ENCODE results near the gene UBA3. TPM values are rescaled to one million over a fixed set of nuclear protein-coding genes. Genes with fewer than 3 reads are reported as not detected.

UBA3 gene
- total RNA-seq, 2 experiments from 2014 or later: 79.0 to 84.1 TPM

- POLR2A ChIA-PET: interaction anchor here (0.6 to 1.0 kb wide), 2 partner anchors 19 to 35 kb away, joined by 3 read pairs; partner anchors contain the start of gene TMF1
- CTCF ChIA-PET: interaction anchor here (0.7 kb wide), 1 partner anchor 46 kb away, joined by 3 read pairs; no protein-coding TSS in a partner anchor
Measured at GRCh38 chr3:69032737-69033136, 47.4 kb downstream of the UBA3 start.

GRCh38 chr3:69032142-69032541, 48.0 kb downstream of the UBA3 start:
- no peak for DNase-seq
- ChIA-PET CTCF (interaction anchor here (0.6 to 1.2 kb wide), 3 partner anchors 12 to 45 kb away, joined by 3 to 4 read pairs (median 3); no protein-coding TSS in a partner anchor), POLR2A (interaction anchor here (0.5 to 1.4 kb wide), 3 partner anchors 20 to 56 kb away, joined by 3 to 5 read pairs (median 3); partner anchors contain the start of gene TMF1)
- peaks cover 19% of the 10 kb centered on the region for H3K4me1 Mint-ChIP-seq (ENCODE audit: low read depth)
- H3K9me3 Mint-ChIP-seq: no peaks in the 10 kb centered on the region
- intact Hi-C loops (cut with micrococcal nuclease): loop anchor here (2.0 kb wide), 3 partner anchors 17 to 61 kb away; partner anchors contain the start of gene TMF1
- H3K36me3 Mint-ChIP-seq: peaks cover 55% of the 10 kb centered on the region
- H3K4me3 Mint-ChIP-seq: no peak overlapping the region
- no peaks in the 10 kb centered on the region for H3K27me3 Mint-ChIP-seq
- peak overlapping the region; percentile 18 for H3K27ac Mint-ChIP-seq

More at GRCh38 chr3:69032737-69033136, 47.4 kb downstream of the UBA3 start:
- Mint-ChIP-seq H3K4me3 (no peak overlapping the region), H3K27ac (no peak overlapping the region), H3K36me3 (peaks cover 52% of the 10 kb centered on the region), H3K4me1 (ENCODE audit: low read depth) (peaks cover 19% of the 10 kb centered on the region), H3K9me3 (no peaks in the 10 kb centered on the region), H3K27me3 (no peaks in the 10 kb centered on the region)
- intact Hi-C loops (cut with micrococcal nuclease): loop anchor here (2.0 kb wide), 3 partner anchors 18 to 60 kb away; partner anchors contain the start of gene TMF1
- DNase-seq: no peak

GRCh38 chr3:69031635-69032034, 48.5 kb downstream of the UBA3 start:
- intact Hi-C loops (cut with micrococcal nuclease): loop anchor here (2.0 kb wide), 3 partner anchors 17 to 61 kb away; partner anchors contain the start of gene TMF1
- Mint-ChIP-seq H3K36me3 (peaks cover 54% of the 10 kb centered on the region), H3K4me3 (no peak overlapping the region), H3K4me1 (ENCODE audit: low read depth) (peaks cover 19% of the 10 kb centered on the region), H3K9me3 (no peaks in the 10 kb centered on the region), H3K27me3 (no peaks in the 10 kb centered on the region), H3K27ac (no peak overlapping the region)
- ChIA-PET CTCF (interaction anchor here (0.6 to 1.2 kb wide), 3 partner anchors 11 to 18 kb away, joined by 3 to 4 read pairs (median 3); partner anchors contain the start of gene EOGT), POLR2A (interaction anchor here (1.0 to 1.4 kb wide), 2 partner anchors 20 to 33 kb away, joined by 3 read pairs; partner anchors contain the start of gene TMF1)
- DNase-seq: no peak

GRCh38 chr3:69020857-69021256, 59.3 kb downstream of the UBA3 start:
- H3K27ac Mint-ChIP-seq: no peak overlapping the region
- ChIA-PET CTCF (interaction anchor here (1.5 kb wide), 1 partner anchor 11 kb away, joined by 4 read pairs; no protein-coding TSS in a partner anchor), POLR2A (no interaction called here)
- intact Hi-C loops (cut with micrococcal nuclease): no loop called here
- no peak overlapping the region for H3K4me3 Mint-ChIP-seq
- no peaks in the 10 kb centered on the region for H3K9me3 Mint-ChIP-seq
- H3K4me1 Mint-ChIP-seq (ENCODE audit: low read depth): peaks cover 3% of the 10 kb centered on the region
- H3K27me3 Mint-ChIP-seq: no peaks in the 10 kb centered on the region
- no peak for DNase-seq
- peaks cover 22% of the 10 kb centered on the region for H3K36me3 Mint-ChIP-seq

GRCh38 chr3:69020424-69020823, 59.7 kb downstream of the UBA3 start:
- intact Hi-C loops (cut with micrococcal nuclease): no loop called here
- no peak for DNase-seq
- Mint-ChIP-seq H3K27ac (no peak overlapping the region), H3K27me3 (no peaks in the 10 kb centered on the region), H3K4me1 (ENCODE audit: low read depth) (peaks cover 3% of the 10 kb centered on the region), H3K9me3 (no peaks in the 10 kb centered on the region), H3K36me3 (peaks cover 17% of the 10 kb centered on the region), H3K4me3 (no peak overlapping the region)
- ChIA-PET POLR2A (no interaction called here), CTCF (interaction anchor here (1.5 kb wide), 1 partner anchor 11 kb away, joined by 4 read pairs; no protein-coding TSS in a partner anchor)

GRCh38 chr3:69016901-69017300, 63.3 kb downstream of the UBA3 start:
- no peak overlapping the region for H3K4me3 Mint-ChIP-seq
- intact Hi-C loops (cut with micrococcal nuclease): no loop called here
- DNase-seq: no peak
- H3K27me3 Mint-ChIP-seq: no peaks in the 10 kb centered on the region
- ChIA-PET CTCF (interaction anchor here (0.8 kb wide), 1 partner anchor 33 kb away, joined by 3 read pairs; no protein-coding TSS in a partner anchor), POLR2A (interaction anchor here (1.1 kb wide), 1 partner anchor 8 kb away, joined by 3 read pairs; no protein-coding TSS in a partner anchor)
- H3K4me1 Mint-ChIP-seq (ENCODE audit: low read depth): peaks cover 24% of the 10 kb centered on the region
- no peak overlapping the region for H3K27ac Mint-ChIP-seq
- peaks cover 9% of the 10 kb centered on the region for H3K36me3 Mint-ChIP-seq
- no peaks in the 10 kb centered on the region for H3K9me3 Mint-ChIP-seq

- H3K27me3 Mint-ChIP-seq: no peaks in the 10 kb centered on the region
- DNase-seq: no peak
- H3K36me3 Mint-ChIP-seq: peaks cover 7% of the 10 kb centered on the region
- no peak overlapping the region for H3K27ac Mint-ChIP-seq
- intact Hi-C loops (cut with micrococcal nuclease): no loop called here
- no peak overlapping the region for H3K4me3 Mint-ChIP-seq
- H3K9me3 Mint-ChIP-seq: no peaks in the 10 kb centered on the region
- POLR2A ChIA-PET: interaction anchor here (1.1 kb wide), 1 partner anchor 9 kb away, joined by 3 read pairs; no protein-coding TSS in a partner anchor
- H3K4me1 Mint-ChIP-seq (ENCODE audit: low read depth): peaks cover 29% of the 10 kb centered on the region
- CTCF ChIA-PET: no interaction called here
Measured at GRCh38 chr3:69016102-69016501, 64.1 kb downstream of the UBA3 start.

GRCh38 chr3:69014022-69014580, 66.1 kb downstream of the UBA3 start:
- Mint-ChIP-seq H3K27ac (peak overlapping the region; percentile 72), H3K4me3 (peak overlapping the region; percentile 76), H3K27me3 (no peaks in the 10 kb centered on the region), H3K36me3 (peaks cover 9% of the 10 kb centered on the region), H3K9me3 (no peaks in the 10 kb centered on the region), H3K4me1 (ENCODE audit: low read depth) (peaks cover 32% of the 10 kb centered on the region)
- DNase-seq: no peak
- intact Hi-C loops (cut with micrococcal nuclease): loop anchor here (2.0 kb wide), 1 partner anchor 19 kb away; no protein-coding TSS in a partner anchor
- ChIA-PET POLR2A (interaction anchor here (0.9 to 1.7 kb wide), 5 partner anchors 38 to 72 kb away, joined by 3 to 4 read pairs (median 4); partner anchors contain the start of gene TMF1), CTCF (interaction anchor here (0.7 to 1.7 kb wide), 9 partner anchors 8 to 185 kb away, joined by 3 to 7 read pairs (median 3); no protein-coding TSS in a partner anchor)

GRCh38 chr3:69013253-69014021, 66.7 kb downstream of the UBA3 start, which contains the start of gene EOGT:
Gene EOGT, minus strand, starts transcription at chr3:69013684. Its CDS starts 3,838 bp downstream, at chr3:69009846.
- peaks cover 32% of the 10 kb centered on the region for H3K4me1 Mint-ChIP-seq (ENCODE audit: low read depth)
- H3K27me3 Mint-ChIP-seq: no peaks in the 10 kb centered on the region
- H3K9me3 Mint-ChIP-seq: no peaks in the 10 kb centered on the region
- H3K4me3 Mint-ChIP-seq: peak within 1 kb of the TSS; percentile 77
- POLR2A ChIA-PET: interaction anchor here (0.6 to 1.7 kb wide), 6 partner anchors 39 to 81 kb away, joined by 3 to 4 read pairs (median 4); partner anchors contain the start of gene TMF1
- intact Hi-C loops (cut with micrococcal nuclease): loop anchor here (1.0 to 2.0 kb wide), 4 partner anchors 15 to 71 kb away; partner anchors contain the start of gene ARL6IP5
- DNase-seq: peak; percentile 90
- peaks cover 8% of the 10 kb centered on the region for H3K36me3 Mint-ChIP-seq
- CTCF ChIA-PET: interaction anchor here (0.6 to 1.7 kb wide), 11 partner anchors 9 to 186 kb away, joined by 3 to 7 read pairs (median 3); partner anchors contain the start of gene TMF1
- H3K27ac Mint-ChIP-seq: peak within 1 kb of the TSS; percentile 72

GRCh38 chr3:69012800-69013252, 67.3 kb downstream of the UBA3 start:
- H3K27me3 Mint-ChIP-seq: no peaks in the 10 kb centered on the region

More at GRCh38 chr3:69012800-69013252, 67.3 kb downstream of the UBA3 start:
- intact Hi-C loops (cut with micrococcal nuclease): loop anchor here (1.0 to 2.0 kb wide), 3 partner anchors 15 to 72 kb away; partner anchors contain the start of gene ARL6IP5
- ChIA-PET POLR2A (interaction anchor here (0.6 to 1.7 kb wide), 6 partner anchors 39 to 82 kb away, joined by 3 to 4 read pairs (median 4); partner anchors contain the start of gene TMF1), CTCF (interaction anchor here (0.6 to 1.7 kb wide), 7 partner anchors 9 to 186 kb away, joined by 3 to 4 read pairs (median 3); partner anchors contain the start of gene TMF1)
- Mint-ChIP-seq H3K36me3 (peaks cover 6% of the 10 kb centered on the region), H3K9me3 (no peaks in the 10 kb centered on the region), H3K4me1 (ENCODE audit: low read depth) (peaks cover 32% of the 10 kb centered on the region), H3K27ac (peak overlapping the region; percentile 69), H3K4me3 (peak overlapping the region; percentile 77)
- no peak for DNase-seq

All from activated CD4-positive, alpha-beta memory T cell treated with anti-CD3 and anti-CD28 coated beads for 36 hours (primary cell).